ENCODE data around the gene KCTD2.
A peak's percentile ranks its signal among the peaks of the same experiment; 100 is the strongest.

- TF ChIP-seq TAF1 (IDR thresholded peaks at IDR 0.05; ENCODE audit: control insufficient read depth, extremely low read depth, insufficient read depth, low read length, severe bottlenecking) = no peak
- TF ChIP-seq REST (IDR thresholded peaks at IDR 0.05; ENCODE audit: borderline replicate concordance) = no peak
- TF ChIP-seq REST (CRISPR knock-in tag; IDR thresholded peaks at IDR 0.05; ENCODE audit: low read depth) = no peak
- TF ChIP-seq POLR2AphosphoS5 (IDR thresholded peaks at IDR 0.05; ENCODE audit: control insufficient read depth, insufficient read depth, low read depth, low read length) = no peak
- TF ChIP-seq GABPB2 (CRISPR knock-in tag; conservative IDR thresholded peaks at IDR 0.05) = no peak
- TF ChIP-seq PHF21A (IDR thresholded peaks at IDR 0.05; ENCODE audit: borderline replicate concordance, low read depth) = no peak
- TF ChIP-seq SPI1 (IDR thresholded peaks at IDR 0.05; ENCODE audit: borderline replicate concordance, low read depth, low read length) = peak; percentile 89
- no peak for TF ChIP-seq ZNF263 (CRISPR knock-in tag; IDR thresholded peaks at IDR 0.05; ENCODE audit: borderline replicate concordance)
- no peak for TF ChIP-seq ID3 (CRISPR knock-in tag; IDR thresholded peaks at IDR 0.05)
- no peak for TF ChIP-seq ID3 (tag; IDR thresholded peaks at IDR 0.05)
- TF ChIP-seq BRF2 (IDR thresholded peaks at IDR 0.05; ENCODE audit: borderline replicate concordance, insufficient read depth, insufficient read length) = no peak
Measured at GRCh38 chr17:75074532-75074931, 27.5 kb downstream of the KCTD2 start.
